Activated naive CD4-positive, alpha-beta T cell treated with anti-CD3 and anti-CD28 coated beads, Interleukin-2, amount 50 U/mL, for 16 hours (primary cell): ENCODE results near the gene LTBP1.
"Not testable (repeated sequence)": the region's sequence is repeated elsewhere in the genome, so short reads cannot be mapped to it uniquely, and the experiment has no call there.

ENCODE experiments used
- DNase-seq: peaks from one replicate; pipeline ENCODE4 v3.0.0-alpha.2; 2020

Gene LTBP1

DNA sequence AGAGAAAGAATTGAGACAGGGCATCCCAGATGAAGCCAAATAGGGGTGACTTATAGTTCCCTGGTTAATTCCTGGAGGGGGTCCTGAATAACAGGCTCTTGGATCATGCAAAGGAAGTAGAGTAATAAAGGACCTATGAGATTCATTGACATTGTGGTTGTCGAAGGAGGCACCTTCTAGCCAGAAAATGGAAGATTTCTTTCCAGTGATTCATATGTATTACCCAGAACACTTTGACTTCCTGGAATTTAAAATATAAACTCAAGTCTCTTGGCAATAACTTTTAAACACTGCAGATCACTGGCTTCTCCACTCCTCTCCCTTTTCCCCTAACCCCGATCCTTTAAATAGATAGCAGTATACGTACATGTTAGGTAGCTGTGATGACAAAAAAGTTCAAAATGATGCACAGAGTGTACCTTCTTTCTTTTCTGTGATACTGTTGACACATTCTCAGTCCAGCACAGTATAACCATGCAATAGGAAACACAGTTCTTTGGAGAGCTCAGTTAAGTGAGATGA lies 211.8 kb downstream of the LTBP1 start:
- no peak for DNase-seq

GRCh38 chr2:33160191-33160590 lies 213.4 kb downstream of the LTBP1 start:
- DNase-seq = no peak

GRCh38 chr2:33166287-33166881 lies 219.6 kb downstream of the LTBP1 start:
- DNase-seq = no peak

DNA sequence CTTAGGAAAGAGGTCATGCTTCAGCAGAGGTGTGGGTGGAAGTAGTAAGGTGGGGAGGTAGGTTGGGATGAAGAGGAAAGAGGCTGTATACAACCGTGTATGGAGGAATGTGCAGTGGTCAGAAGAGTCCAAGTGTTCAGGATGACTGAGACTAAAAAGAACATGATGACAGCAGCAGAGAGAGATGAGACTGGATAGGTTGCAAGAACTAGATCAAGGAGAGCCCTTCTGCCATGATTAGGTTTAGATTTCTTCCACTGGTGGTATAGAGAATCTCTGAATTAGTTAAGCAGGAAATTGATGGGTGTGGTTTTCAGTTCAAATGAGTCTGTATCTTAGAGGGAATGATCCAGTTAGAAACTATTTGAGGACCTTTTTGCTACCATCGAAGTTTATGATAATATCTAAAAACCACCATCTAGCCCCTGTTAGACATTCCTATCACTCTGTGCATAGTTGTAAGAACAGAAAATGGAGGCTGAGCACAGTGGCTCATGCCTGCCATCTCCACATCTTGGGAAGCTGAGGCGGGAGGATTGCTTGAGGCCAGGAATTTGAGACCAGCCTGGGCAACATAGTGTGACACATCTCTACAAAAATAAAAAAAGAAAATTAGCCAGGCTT lies 221.0 kb downstream of the LTBP1 start:
- no peak for DNase-seq

DNA sequence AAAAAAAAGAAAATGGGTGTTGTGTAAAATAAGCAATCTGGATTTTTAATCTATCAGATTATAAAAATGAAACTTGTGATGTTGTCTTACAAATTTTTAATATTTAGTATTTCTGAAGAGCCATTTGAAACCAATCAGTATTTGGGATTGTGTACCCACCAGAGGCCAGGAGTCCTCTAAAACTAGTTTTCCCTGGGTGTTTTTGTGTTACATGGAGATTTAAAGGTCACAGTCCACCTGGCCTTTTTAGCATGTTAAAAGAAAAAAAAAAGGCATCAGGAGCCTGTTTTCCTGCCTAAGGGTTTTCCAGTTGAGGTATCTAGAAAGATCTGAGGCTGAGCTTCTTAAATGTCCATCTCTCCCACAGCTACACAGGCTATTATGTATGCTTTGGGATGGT lies 221.7 kb downstream of the LTBP1 start:
- no peak for DNase-seq

- DNase-seq = no peak
Observed at GRCh38 chr2:33168922-33169321, 222.2 kb downstream of the LTBP1 start.

DNA sequence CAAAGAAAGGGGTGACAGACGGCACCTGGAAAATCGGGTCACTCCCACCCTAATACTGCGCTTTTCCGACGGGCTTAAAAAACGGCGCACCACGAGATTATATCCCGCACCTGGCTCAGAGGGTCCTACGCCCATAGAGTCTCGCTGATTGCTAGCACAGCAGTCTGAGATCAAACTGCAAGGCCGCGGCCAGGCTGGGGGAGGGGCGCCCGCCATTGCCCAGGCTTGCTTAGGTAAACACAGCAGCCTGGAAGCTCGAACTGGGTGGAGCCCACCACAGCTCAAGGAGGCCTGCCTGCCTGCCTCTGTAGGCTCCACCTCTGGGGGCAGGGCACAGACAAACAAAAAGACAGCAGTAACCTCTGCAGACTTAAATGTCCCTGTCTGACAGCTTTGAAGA lies 223.5 kb downstream of the LTBP1 start:
- DNase-seq = not testable (repeated sequence)

- DNase-seq = no peak
Observed at GRCh38 chr2:33177627-33178026, 230.9 kb downstream of the LTBP1 start.

DNA sequence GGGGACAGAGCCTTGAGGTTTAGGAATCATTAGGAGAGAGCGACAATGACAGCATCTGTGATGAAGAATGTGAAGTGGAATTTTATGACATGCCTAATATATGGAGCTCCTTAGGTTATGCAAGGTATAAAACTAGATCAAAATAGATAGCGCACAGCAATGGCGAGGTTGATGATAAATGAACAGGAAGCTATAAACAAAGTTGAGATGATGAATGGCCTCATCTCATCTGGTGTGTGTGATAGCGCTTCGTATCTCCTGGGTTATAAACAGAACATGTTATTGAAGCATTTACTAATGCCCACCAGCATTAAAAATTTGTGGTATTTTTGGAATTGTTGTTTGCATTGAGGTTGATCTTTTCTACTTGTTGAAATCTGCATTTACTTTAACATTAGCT lies 231.5 kb downstream of the LTBP1 start:
- DNase-seq = no peak

DNA sequence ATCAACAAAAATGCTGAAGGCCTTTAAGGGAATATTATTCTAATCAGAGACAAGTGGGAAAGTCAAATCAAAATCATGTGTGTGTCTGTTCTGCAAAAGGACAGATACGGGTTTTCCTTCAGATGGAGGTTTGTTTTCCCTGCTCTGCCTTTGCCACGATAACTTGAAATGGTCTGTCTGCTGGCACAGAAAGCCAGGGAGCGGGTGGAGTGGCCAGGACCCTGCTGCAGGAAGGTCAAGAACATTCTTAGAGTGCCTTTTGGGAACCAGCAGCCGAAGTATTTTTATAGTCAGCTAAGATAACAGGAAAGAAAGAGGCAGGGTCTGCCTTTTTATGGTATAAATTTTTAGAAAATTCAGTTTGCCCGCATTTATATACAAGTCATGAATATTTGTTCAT lies 234.2 kb downstream of the LTBP1 start:
- DNase-seq = no peak

GRCh38 chr2:33181466-33181865 lies 234.7 kb downstream of the LTBP1 start:
- no peak for DNase-seq

GRCh38 chr2:33184041-33184440 lies 237.3 kb downstream of the LTBP1 start:
- DNase-seq = no peak

DNA sequence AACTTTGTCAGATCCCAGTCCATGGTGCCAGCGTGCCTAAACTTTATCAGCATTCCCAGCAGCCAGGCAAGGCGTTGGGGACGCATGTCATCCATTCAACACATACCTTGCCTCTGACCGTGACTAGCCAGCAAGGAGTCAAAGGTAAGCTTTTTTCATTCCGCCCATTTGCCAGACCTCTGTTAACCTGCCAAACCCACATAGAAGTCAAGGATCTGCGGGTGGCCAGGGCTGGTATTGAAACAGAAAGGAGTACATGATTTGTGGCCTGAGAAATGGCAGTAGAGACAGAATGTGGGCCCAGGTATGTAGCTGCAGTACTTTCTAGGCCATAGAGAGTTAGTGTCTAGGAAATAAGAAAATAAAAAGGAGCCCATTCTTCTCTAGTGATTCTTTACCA lies 240.2 kb downstream of the LTBP1 start:
- DNase-seq = no peak

DNA sequence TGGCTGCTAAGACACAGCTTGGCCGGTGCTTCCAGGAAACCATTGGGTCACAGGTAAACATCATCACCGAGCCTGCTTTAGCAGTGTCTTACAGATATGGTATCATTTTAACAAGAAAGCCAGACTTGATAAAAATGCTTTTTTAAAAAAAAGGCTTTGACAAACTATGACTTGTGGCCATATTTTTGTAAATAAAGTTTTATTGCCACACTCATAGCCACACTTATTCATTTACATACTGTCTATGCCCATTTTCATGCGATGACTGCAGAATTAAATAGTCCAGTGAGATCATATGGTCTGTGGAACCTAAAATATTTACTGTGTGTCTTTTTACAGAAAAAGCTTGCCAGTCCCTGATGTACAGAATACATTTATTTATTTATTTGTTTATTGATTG lies 242.0 kb downstream of the LTBP1 start:
- no peak for DNase-seq

DNA sequence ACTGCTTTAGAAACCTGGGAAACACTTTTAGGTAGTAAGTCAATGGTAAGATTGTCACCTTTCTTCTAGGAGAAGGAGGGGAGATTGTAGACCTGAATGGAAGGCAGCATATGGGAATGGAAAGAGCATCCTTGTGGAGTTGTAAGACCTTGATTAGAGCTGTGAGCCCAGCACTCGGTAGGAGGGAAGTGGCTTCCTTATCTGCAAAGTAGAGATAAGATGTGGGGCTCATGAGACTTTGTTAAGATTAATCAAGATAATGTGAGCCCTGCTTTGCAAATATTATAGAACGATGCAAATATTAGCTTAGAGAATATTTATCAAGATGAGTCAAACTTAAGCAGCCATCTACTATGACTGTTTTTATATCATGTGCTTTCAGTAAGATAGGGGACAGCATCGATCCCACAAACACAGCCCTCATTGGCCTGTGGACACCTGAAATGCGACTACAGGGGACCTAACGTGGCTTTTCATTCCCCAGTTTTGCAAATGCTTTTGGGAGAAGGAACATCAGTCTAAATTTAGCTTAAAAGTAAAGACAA lies 243.7 kb downstream of the LTBP1 start:
- no peak for DNase-seq

GRCh38 chr2:33195891-33196290 lies 249.1 kb downstream of the LTBP1 start:
- DNase-seq = no peak

- no peak for DNase-seq
Observed at GRCh38 chr2:33196700-33197099, 249.9 kb downstream of the LTBP1 start.

GRCh38 chr2:33197198-33197938 lies 250.6 kb downstream of the LTBP1 start:
- DNase-seq = no peak

DNA sequence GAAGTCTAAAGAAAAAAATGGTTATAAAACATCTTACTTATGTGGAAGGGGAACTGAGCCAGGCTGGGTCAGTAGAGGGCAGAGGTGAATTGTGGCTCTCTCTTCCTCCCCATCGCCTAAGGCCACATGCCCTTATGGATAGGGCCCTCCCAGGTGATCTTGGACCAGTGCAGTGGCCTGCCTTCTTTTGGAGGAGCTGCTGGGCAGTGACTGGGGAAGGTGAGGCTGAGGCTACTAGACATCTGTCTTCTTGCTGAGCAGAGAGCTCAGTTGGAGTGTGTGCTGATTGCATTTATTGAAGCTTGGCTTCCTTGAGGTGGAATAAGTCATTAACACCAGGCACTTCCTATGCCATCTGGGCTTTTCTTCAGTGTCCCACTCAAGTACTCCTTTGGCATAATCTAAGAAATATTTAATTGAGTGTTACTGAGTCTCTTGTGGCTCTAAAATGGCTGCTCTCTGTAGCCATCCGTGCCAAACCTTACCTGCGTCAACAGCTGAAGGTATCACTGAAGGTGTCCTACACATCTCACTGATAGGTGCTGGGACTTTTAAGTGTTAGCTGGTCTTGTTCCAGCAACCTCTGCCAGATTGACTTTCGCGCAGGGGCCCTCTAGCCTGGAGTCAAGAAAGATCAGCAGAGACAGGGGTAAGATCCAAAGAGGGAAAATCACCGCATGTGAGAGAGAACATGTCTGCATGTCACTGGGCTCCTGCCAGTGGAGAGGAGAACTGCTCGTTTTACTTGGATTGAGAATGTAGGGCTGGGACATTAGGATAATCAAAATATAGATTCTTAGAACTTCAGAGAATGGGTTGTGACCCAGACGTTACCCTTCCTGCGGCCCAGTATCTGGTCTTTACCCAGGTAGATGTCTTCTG lies 256.1 kb downstream of the LTBP1 start:
- no peak for DNase-seq

DNA sequence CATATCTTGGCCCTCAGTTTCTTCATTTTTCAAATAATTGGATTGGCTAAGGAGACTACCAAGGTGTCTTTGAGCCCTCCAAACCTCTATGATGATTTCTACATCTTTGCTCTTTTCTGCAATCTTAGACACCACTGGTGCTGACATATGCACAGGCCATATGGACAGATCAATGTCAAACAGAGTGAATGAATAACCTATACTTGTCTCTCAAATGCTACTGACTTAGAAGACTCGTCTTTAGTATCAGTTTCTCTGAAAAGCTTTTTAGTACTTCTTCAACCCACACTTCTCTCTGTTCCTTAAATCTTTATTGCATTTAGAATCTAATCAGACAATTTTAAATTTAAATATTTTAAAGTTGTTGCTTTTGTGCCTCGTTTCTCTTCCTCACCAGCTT lies 258.2 kb downstream of the LTBP1 start:
- no peak for DNase-seq

DNA sequence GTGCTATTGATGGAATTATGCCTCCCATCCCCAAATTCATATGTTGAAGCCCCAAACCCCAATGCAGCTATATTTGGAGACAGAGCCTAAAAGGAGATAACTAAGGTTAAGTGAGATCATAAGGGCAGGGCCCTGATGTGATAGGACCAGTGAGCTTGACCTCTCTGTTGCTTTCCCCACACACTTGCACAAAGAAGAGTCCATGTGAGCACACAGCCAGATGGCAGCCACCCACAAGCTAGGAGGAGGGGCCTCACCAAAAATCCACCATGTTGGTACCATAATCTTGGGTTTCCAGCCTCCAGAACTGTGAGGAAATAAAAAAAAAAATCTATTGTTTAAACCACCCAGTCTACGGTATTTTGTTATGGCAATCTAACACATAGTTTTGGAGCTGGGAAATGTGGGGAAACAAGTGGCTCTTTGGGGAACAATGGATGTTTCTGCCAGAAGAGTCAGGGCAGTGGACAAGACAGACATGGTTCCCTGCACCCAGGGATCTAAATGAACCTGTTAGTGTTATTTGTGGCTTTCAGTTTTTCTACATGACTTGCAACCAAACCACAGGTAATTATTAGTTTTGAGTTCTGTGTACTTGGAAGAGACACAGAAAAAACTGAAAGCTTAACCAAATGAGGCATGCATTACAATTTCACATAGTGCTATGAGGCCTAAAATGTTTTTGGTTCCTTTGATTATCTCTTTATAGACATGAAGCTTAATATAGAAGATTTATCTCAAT lies 259.1 kb downstream of the LTBP1 start:
- no peak for DNase-seq

GRCh38 chr2:33207151-33207740 lies 260.5 kb downstream of the LTBP1 start:
- DNase-seq = no peak
